ENCODE data around the gene CHRNB1.

DNA sequence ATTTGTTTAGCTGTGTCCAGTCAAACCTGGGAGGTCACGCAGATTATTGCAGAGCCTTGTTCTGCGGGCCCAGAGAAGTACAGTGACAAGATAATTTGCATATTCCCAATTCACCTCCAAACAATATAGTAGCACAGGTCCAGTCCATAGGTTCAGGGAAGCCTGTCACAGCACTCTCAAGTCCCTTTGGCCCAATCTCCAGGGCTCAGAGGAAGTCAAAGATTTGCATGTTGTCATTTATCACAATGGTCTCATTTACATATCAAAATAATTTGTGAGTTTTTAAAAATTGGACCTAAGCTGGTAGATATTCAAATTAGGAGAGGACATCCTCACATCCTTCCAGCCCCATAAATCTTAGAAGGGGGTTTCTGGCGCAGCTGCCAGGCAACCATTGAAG lies 22.6 kb downstream of the CHRNB1 start:
- no peak for TF ChIP-seq CTCF (optimal IDR thresholded peaks at IDR 0.05 in 1 of 3, IDR thresholded peaks at IDR 0.05 in 1 of 3, conservative IDR thresholded peaks at IDR 0.05 in 1 of 3; ENCODE audit: extremely low read depth in 1 of 3, insufficient read depth in 2 of 3, low read length in 3 of 3)
- no peak for TF ChIP-seq EZH2 (IDR thresholded peaks at IDR 0.05; ENCODE audit: low read length)
